ENCODE data around the gene ARHGAP29. TPM values are rescaled to one million over a fixed set of nuclear protein-coding genes. Genes with fewer than 3 reads are reported as not detected.

ARHGAP29 gene
- polyA plus RNA-seq, 1 donor (not counting 4 experiments of a cell fraction or from before 2014, with no cell fraction given), result 79.7 TPM

- DNase-seq (ENCODE audit: low read depth, low spot score) (no peak), FAIRE-seq (no peak)
- peak overlapping the region; percentile 92 to 100 (median 98) for H3K4me3 ChIP-seq (ENCODE audit: control insufficient read depth in 2 of 3, extremely low read depth in 1 of 3, insufficient read depth in 2 of 3, low read depth in 1 of 3, low read length in 3 of 3)
- H4K20me1 ChIP-seq (ENCODE audit: control insufficient read depth, extremely low read depth, insufficient read depth, low read length), result peaks cover 10% of the 10 kb centered on the region
- H3K4me1 ChIP-seq (ENCODE audit: control insufficient read depth, extremely low read depth, insufficient read depth, low read length), result peaks cover 29% of the 10 kb centered on the region
- H3K27me3 ChIP-seq (ENCODE audit: control insufficient read depth, extremely low read depth, insufficient read depth, low read length), result no peaks in the 10 kb centered on the region
- H3K79me2 ChIP-seq (ENCODE audit: control insufficient read depth, insufficient read depth, low read length), result peaks cover 96% of the 10 kb centered on the region
- H3K9me1 ChIP-seq (ENCODE audit: control insufficient read depth, extremely low read depth, insufficient read depth, low read length), result no peaks in the 10 kb centered on the region
- no peaks in the 10 kb centered on the region for H3K36me3 ChIP-seq (ENCODE audit: control insufficient read depth in 2 of 2, extremely low read depth in 1 of 2, insufficient read depth in 2 of 2, low read length in 2 of 2)
- dilution Hi-C loops (cut with MboI; ENCODE audit: extremely low pct_ligation_motif_present, low sequenced_read_pairs), result no loop called here
- H2AFZ ChIP-seq (ENCODE audit: control insufficient read depth, low read length), result no peak overlapping the region
- H3K4me2 ChIP-seq (ENCODE audit: control insufficient read depth, extremely low read depth, insufficient read depth, low read depth, low read length), result peak overlapping the region; percentile 94
- H3K9ac ChIP-seq (ENCODE audit: control insufficient read depth, extremely low read depth, insufficient read depth, low read length), result peak overlapping the region; percentile 89
- TF ChIP-seq CTCF (optimal IDR thresholded peaks at IDR 0.05 in 1 of 3, IDR thresholded peaks at IDR 0.05 in 1 of 3, conservative IDR thresholded peaks at IDR 0.05 in 1 of 3; ENCODE audit: extremely low read depth in 1 of 3, insufficient read depth in 2 of 3, low read length in 3 of 3) (peak; percentile 15 to 35 (median 32)), EZH2 (IDR thresholded peaks at IDR 0.05; ENCODE audit: low read length) (no peak)
- no peaks in the 10 kb centered on the region for H3K9me3 ChIP-seq (ENCODE audit: control insufficient read depth, low read depth, low read length)
- peak overlapping the region; percentile 78 for H3K27ac ChIP-seq (ENCODE audit: control insufficient read depth, insufficient read depth, low read length)
Measured at GRCh38 chr1:94236630-94237290, 624 bp downstream of the ARHGAP29 start.

- peaks cover 31% of the 10 kb centered on the region for H3K4me1 ChIP-seq (ENCODE audit: control insufficient read depth, extremely low read depth, insufficient read depth, low read length)
- H4K20me1 ChIP-seq (ENCODE audit: control insufficient read depth, extremely low read depth, insufficient read depth, low read length), result peaks cover 10% of the 10 kb centered on the region
- FAIRE-seq (no peak), DNase-seq (ENCODE audit: low read depth, low spot score) (no peak)
- H2AFZ ChIP-seq (ENCODE audit: control insufficient read depth, low read length), result no peak overlapping the region
- no peak for TF ChIP-seq CTCF (optimal IDR thresholded peaks at IDR 0.05 in 1 of 3, IDR thresholded peaks at IDR 0.05 in 1 of 3, conservative IDR thresholded peaks at IDR 0.05 in 1 of 3; ENCODE audit: extremely low read depth in 1 of 3, insufficient read depth in 2 of 3, low read length in 3 of 3)
- no peak for TF ChIP-seq EZH2 (IDR thresholded peaks at IDR 0.05; ENCODE audit: low read length)
- H3K27ac ChIP-seq (ENCODE audit: control insufficient read depth, insufficient read depth, low read length), result peak overlapping the region; percentile 78
- H3K9ac ChIP-seq (ENCODE audit: control insufficient read depth, extremely low read depth, insufficient read depth, low read length), result peak overlapping the region; percentile 89
- peak overlapping the region; percentile 92 to 100 (median 98) for H3K4me3 ChIP-seq (ENCODE audit: control insufficient read depth in 2 of 3, extremely low read depth in 1 of 3, insufficient read depth in 2 of 3, low read depth in 1 of 3, low read length in 3 of 3)
- H3K9me1 ChIP-seq (ENCODE audit: control insufficient read depth, extremely low read depth, insufficient read depth, low read length), result no peaks in the 10 kb centered on the region
- peak overlapping the region; percentile 94 for H3K4me2 ChIP-seq (ENCODE audit: control insufficient read depth, extremely low read depth, insufficient read depth, low read depth, low read length)
- no peaks in the 10 kb centered on the region for H3K27me3 ChIP-seq (ENCODE audit: control insufficient read depth, extremely low read depth, insufficient read depth, low read length)
- dilution Hi-C loops (cut with MboI; ENCODE audit: extremely low pct_ligation_motif_present, low sequenced_read_pairs), result no loop called here
- H3K9me3 ChIP-seq (ENCODE audit: control insufficient read depth, low read depth, low read length), result no peaks in the 10 kb centered on the region
- no peaks in the 10 kb centered on the region for H3K36me3 ChIP-seq (ENCODE audit: control insufficient read depth in 2 of 2, extremely low read depth in 1 of 2, insufficient read depth in 2 of 2, low read length in 2 of 2)
- peaks cover 99% of the 10 kb centered on the region for H3K79me2 ChIP-seq (ENCODE audit: control insufficient read depth, insufficient read depth, low read length)
Measured at GRCh38 chr1:94236013-94236491, 1.3 kb downstream of the ARHGAP29 start.

Data from keratinocyte (primary cell).